ENCODE results near the gene GLS.
"Not testable (repeated sequence)": the region's sequence is repeated elsewhere in the genome, so short reads cannot be mapped to it uniquely, and the experiment has no call there.

The GLS gene

GRCh38 chr2:190929919-190930318 is 49.3 kb downstream of the GLS start:
- no peak for DNase-seq (ENCODE audit: low read depth, low spot score)

GRCh38 chr2:190930411-190930810 is 49.8 kb downstream of the GLS start:
- DNase-seq (ENCODE audit: low read depth, low spot score), result no peak

- no peak for DNase-seq (ENCODE audit: low read depth, low spot score)
Measured at GRCh38 chr2:190932514-190932913, 51.9 kb downstream of the GLS start.

GRCh38 chr2:190933361-190933760 is 52.7 kb downstream of the GLS start:
- no peak for DNase-seq (ENCODE audit: low read depth, low spot score)

- no peak for DNase-seq (ENCODE audit: low read depth, low spot score)
Measured at GRCh38 chr2:190935054-190935453, 54.4 kb downstream of the GLS start.

GRCh38 chr2:190938771-190939335 is 58.2 kb downstream of the GLS start:
- DNase-seq (ENCODE audit: low read depth, low spot score), result no peak

GRCh38 chr2:190940454-190940853 is 59.8 kb downstream of the GLS start:
- DNase-seq (ENCODE audit: low read depth, low spot score), result no peak

- no peak for DNase-seq (ENCODE audit: low read depth, low spot score)
Measured at GRCh38 chr2:190941571-190941970, 61.0 kb downstream of the GLS start.

GRCh38 chr2:190942697-190943096 is 62.1 kb downstream of the GLS start:
- DNase-seq (ENCODE audit: low read depth, low spot score), result no peak

GRCh38 chr2:190943706-190944105 is 63.1 kb downstream of the GLS start:
- DNase-seq (ENCODE audit: low read depth, low spot score), result no peak

- no peak for DNase-seq (ENCODE audit: low read depth, low spot score)
Measured at GRCh38 chr2:190947141-190947540, 66.5 kb downstream of the GLS start.

- DNase-seq (ENCODE audit: low read depth, low spot score), result no peak
Measured at GRCh38 chr2:190947711-190948251, 67.2 kb downstream of the GLS start.

- DNase-seq (ENCODE audit: low read depth, low spot score), result no peak
Measured at GRCh38 chr2:190948671-190949070, 68.0 kb downstream of the GLS start.

GRCh38 chr2:190950566-190950991 is 70.0 kb downstream of the GLS start:
- DNase-seq (ENCODE audit: low read depth, low spot score), result no peak

GRCh38 chr2:190953257-190953656 is 72.6 kb downstream of the GLS start:
- no peak for DNase-seq (ENCODE audit: low read depth, low spot score)

- DNase-seq (ENCODE audit: low read depth, low spot score), result no peak
Measured at GRCh38 chr2:190959911-190960788, 79.5 kb downstream of the GLS start.

GRCh38 chr2:190961117-190961516 is 80.5 kb downstream of the GLS start:
- not testable (repeated sequence) for DNase-seq (ENCODE audit: low read depth, low spot score)

GRCh38 chr2:190961918-190962487 is 81.4 kb downstream of the GLS start:
- no peak for DNase-seq (ENCODE audit: low read depth, low spot score)

- no peak for DNase-seq (ENCODE audit: low read depth, low spot score)
Measured at GRCh38 chr2:190963088-190963487, 82.5 kb downstream of the GLS start.

- DNase-seq (ENCODE audit: low read depth, low spot score), result no peak
Measured at GRCh38 chr2:190964170-190964795, 83.7 kb downstream of the GLS start.

- no peak for DNase-seq (ENCODE audit: low read depth, low spot score)
Measured at GRCh38 chr2:190965580-190966222, 85.1 kb downstream of the GLS start.

GRCh38 chr2:190968522-190968921 is 87.9 kb downstream of the GLS start:
- DNase-seq (ENCODE audit: low read depth, low spot score), result no peak

Data from activated CD4-positive, CD25-positive, alpha-beta regulatory T cell treated with anti-CD3 and anti-CD28 coated beads, Interleukin-2, amount 50 U/mL, for 16 hours (primary cell).